Subcutaneous adipose tissue (tissue), 4 donors: ENCODE data around the gene SNAPIN. TPM values are rescaled to one million over a fixed set of nuclear protein-coding genes. Genes with fewer than 3 reads are reported as not detected.

Experiments
- total RNA-seq, 4 donors: library from RNA; depleted of rRNA; stranded (reverse); fragments of >200 nt; gene quantifications; one replicate each; pipeline ENCODE4 v1.1.0, GENCODE V29; 2016
- TF ChIP-seq, protein P1 (sequence below): fragments of 450-650 bp; IDR thresholded peaks from one replicate; pipeline ENCODE4 v1.5.1; 2016; ENCODE audit warnings: low read depth, mild to moderate bottlenecking, control low read depth, antibody characterized with exemption, moderate library complexity

Gene SNAPIN
- total RNA-seq, 4 donors from 2014 or later, result 53.7 to 80.1 (median 65.9) TPM

- TF ChIP-seq, protein P1, sequence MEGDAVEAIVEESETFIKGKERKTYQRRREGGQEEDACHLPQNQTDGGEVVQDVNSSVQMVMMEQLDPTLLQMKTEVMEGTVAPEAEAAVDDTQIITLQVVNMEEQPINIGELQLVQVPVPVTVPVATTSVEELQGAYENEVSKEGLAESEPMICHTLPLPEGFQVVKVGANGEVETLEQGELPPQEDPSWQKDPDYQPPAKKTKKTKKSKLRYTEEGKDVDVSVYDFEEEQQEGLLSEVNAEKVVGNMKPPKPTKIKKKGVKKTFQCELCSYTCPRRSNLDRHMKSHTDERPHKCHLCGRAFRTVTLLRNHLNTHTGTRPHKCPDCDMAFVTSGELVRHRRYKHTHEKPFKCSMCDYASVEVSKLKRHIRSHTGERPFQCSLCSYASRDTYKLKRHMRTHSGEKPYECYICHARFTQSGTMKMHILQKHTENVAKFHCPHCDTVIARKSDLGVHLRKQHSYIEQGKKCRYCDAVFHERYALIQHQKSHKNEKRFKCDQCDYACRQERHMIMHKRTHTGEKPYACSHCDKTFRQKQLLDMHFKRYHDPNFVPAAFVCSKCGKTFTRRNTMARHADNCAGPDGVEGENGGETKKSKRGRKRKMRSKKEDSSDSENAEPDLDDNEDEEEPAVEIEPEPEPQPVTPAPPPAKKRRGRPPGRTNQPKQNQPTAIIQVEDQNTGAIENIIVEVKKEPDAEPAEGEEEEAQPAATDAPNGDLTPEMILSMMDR, result no peak
Observed at GRCh38 chr1:153662269-153662668, 3.8 kb downstream of the SNAPIN start.

- TF ChIP-seq, protein P1, result no peak
Observed at GRCh38 chr1:153663211-153663610, 4.7 kb downstream of the SNAPIN start.

DNA sequence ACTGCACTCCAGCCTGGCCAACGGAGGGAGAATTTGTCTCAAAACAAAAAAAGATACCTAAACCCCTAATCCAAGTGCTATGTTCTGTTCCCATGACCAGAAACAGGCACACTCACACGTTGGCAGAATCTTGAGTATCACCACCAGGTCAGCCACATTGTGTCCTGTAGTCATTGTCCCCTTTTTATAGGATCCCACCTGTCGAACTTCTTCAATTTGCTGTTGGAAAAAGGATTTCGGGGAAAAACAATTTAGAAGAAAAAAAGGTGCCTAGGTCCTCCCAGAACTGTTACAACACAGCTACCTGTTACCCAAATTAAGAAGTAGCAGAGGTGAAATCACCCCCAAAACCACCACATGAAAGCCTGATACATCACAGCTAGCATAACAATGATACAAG lies 8.9 kb downstream of the SNAPIN start:
- TF ChIP-seq, protein P1, result no peak

DNA sequence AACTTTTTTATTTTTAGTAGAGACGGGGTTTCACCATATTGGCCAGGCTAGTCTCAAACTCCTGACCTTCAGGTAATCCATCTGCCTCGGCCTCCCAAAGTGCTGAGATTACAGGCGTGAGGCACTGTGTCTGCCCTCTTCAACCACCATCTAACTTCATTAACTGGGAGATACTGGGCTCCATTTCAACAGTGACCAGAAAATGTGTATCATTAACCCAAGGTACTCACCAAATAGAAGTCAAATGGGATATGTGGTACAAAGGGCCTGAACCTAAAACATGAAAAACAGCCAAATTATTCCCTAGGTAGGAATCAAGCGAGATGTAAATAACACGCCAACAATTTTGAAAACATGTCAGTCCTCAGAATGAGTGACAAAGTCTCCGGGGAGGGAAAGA lies 11.1 kb downstream of the SNAPIN start:
- TF ChIP-seq, protein P1, result no peak

- TF ChIP-seq, protein P1, result no peak
Observed at GRCh38 chr1:153670257-153670858, 11.9 kb downstream of the SNAPIN start.

DNA sequence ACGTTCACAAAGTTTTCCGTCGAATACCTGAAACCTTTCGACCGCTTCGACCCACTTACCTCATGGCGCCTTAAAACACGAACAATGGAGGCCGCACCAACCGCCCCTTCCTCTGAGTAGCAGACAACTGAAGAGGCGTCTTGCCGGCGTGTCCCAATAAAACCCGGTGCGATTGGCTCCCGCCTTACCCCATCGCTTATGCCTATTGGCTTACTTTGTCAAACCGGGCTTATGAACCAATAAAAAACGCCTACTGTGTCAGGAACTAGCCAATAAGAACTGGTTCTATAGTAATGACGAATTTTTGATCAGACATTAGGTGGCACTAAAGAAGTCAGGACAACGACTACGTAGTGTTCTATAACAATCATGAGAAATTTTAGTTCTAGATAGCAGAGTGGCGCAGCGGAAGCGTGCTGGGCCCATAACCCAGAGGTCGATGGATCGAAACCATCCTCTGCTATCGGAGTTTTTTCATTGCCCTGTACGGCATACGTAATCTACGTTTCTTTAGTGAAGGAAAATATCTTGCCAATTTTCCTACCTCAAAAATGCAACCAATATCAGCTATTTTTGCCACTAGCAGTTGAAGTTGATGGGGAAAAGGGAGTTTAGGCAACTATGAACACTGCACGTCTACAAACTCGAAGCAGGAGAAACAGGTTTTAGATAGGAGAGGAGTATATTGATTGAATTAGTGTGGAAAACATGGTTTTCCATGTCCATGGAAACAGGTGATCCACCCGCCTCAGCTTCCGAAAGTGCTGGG lies 12.5 kb downstream of the SNAPIN start, which contains the start of gene ILF2:
TSS of gene ILF2 (minus strand) at position 135 of the 769 bp plus-strand sequence. CDS start at position 64, 71 bp downstream.
- TF ChIP-seq, protein P1, result no peak

- TF ChIP-seq, protein P1, result no peak
Observed at GRCh38 chr1:153673511-153673910, 15.0 kb downstream of the SNAPIN start.
